Smooth muscle cell (in vitro differentiated cells): ENCODE measurements around the gene PPIB. TPM values are rescaled to one million over a fixed set of nuclear protein-coding genes. Genes with fewer than 3 reads are reported as not detected.

Source experiments
- DNase-seq: peaks from one replicate; lab custom pipeline; 2025; ENCODE audit not compliant: unreplicated experiment; lab: John Stamatoyannopoulos, UW
- H2AFZ ChIP-seq: fragments of 200-600 bp; sonication (generic); 2 replicates; pipeline ENCODE4 v1.6.0; 2016; ENCODE audit warnings: antibody characterized with exemption, low read depth, mild to moderate bottlenecking
- H3F3A ChIP-seq: fragments of 200-600 bp; sonication (generic); 2 replicates; pipeline ENCODE4 v1.6.0; 2017; ENCODE audit warnings: antibody characterized with exemption, low read depth
- H3K27ac ChIP-seq: fragments of 200-600 bp; sonication (generic); 2 replicates; pipeline ENCODE4 v1.5.1; 2016; ENCODE audit warnings: low read depth, mild to moderate bottlenecking
- H3K27me3 ChIP-seq: fragments of 200-600 bp; sonication (generic); 2 replicates; pipeline ENCODE4 v1.6.1; 2016; ENCODE audit warnings: low read depth, mild to moderate bottlenecking
- H3K36me3 ChIP-seq: fragments of 200-600 bp; sonication (generic); 2 replicates; pipeline ENCODE4 v1.5.1; 2016; ENCODE audit warnings: low read depth
- H3K4me1 ChIP-seq: fragments of 200-600 bp; sonication (generic); 2 replicates; pipeline ENCODE4 v1.5.1; 2016; ENCODE audit warnings: low read depth
- H3K4me2 ChIP-seq: fragments of 200-600 bp; sonication (generic); 2 replicates; pipeline ENCODE4 v1.6.0; 2016; ENCODE audit warnings: mild to moderate bottlenecking
- H3K4me3 ChIP-seq: fragments of 200-600 bp; sonication (generic); 2 replicates; pipeline ENCODE4 v1.5.1; 2016; ENCODE audit warnings: mild to moderate bottlenecking
- H3K79me2 ChIP-seq: fragments of 200-600 bp; sonication (generic); 2 replicates; pipeline ENCODE4 v1.6.0; 2016; ENCODE audit warnings: low read depth, mild to moderate bottlenecking
- H3K9ac ChIP-seq: fragments of 200-600 bp; sonication (generic); 2 replicates; pipeline ENCODE4 v1.6.0; 2016; ENCODE audit warnings: low read depth
- H3K9me3 ChIP-seq: fragments of 200-600 bp; sonication (generic); replicated peaks from 2 replicates; pipeline ENCODE4 v1.5.1; 2016; ENCODE audit warnings: low read depth
- H4K20me1 ChIP-seq: fragments of 200-600 bp; sonication (generic); 2 replicates; pipeline ENCODE4 v1.6.0; 2016; ENCODE audit warnings: low read depth
- CTCF ChIP-seq: fragments of 200-600 bp; sonication (generic); IDR thresholded peaks from 2 replicates; pipeline ENCODE4 v1.5.1; 2017; ENCODE audit warnings: borderline replicate concordance, mild to moderate bottlenecking, antibody characterized with exemption; ENCODE audit not compliant: insufficient read depth, poor library complexity, severe bottlenecking
- WGBS: methylation state at CpG from one replicate; pipeline ENCODE4 v1.1.7; 2016; ENCODE audit warnings: low lambda C conversion rate; 5-methylcytosine and 5-hydroxymethylcytosine counted together
- polyA plus RNA-seq: library from polyadenylated mRNA; unstranded; fragments of >200 nt; fragmentation: Nextera tagmentation; extraction: Ambion mirVana; gene quantifications from 2 replicates; pipeline ENCODE4 v1.2.1, GENCODE V29; 2016
- total RNA-seq: library from RNA; depleted of rRNA; stranded (reverse); fragments of >200 nt; gene quantifications from 2 replicates; pipeline ENCODE4 v1.2.3, GENCODE V29; 2014

Gene PPIB
- total and polyA plus RNA-seq, 2 experiments from 2014 or later, result 880 to 1,897 TPM

DNA sequence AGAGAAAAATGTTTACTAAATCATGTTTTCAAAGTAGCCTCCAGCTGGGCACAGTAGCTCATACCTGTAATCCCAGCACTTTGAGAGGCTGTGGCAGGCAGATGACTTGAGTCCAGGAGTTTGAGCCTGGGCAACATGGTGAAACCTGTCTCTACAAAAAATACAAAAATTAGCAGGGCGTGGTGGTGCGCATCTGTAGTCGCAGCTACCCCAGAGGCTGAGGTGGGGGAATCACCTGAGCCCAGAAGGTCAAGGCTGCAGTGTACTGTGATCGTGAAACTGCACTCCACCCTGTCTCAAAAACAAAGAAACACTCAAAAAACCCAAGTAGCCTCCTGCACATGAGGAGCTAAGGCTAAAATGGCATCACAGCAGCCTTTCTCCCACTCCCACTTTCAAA lies 1.6 kb upstream of the PPIB start:
- no peak overlapping the region for H3K4me2 ChIP-seq
- no peaks in the 10 kb centered on the region for H3K27me3 ChIP-seq
- WGBS, result 97% methylated on average over 4 of the region's 4 CpGs
- no peak for TF ChIP-seq CTCF
- no peak overlapping the region for H3K27ac ChIP-seq
- H3K4me1 ChIP-seq, result peaks cover 9% of the 10 kb centered on the region
- H3K36me3 ChIP-seq, result no peaks in the 10 kb centered on the region
- H2AFZ ChIP-seq, result no peak overlapping the region
- H3K4me3 ChIP-seq, result no peak overlapping the region
- no peaks in the 10 kb centered on the region for H3K9me3 ChIP-seq
- H4K20me1 ChIP-seq, result peaks cover 25% of the 10 kb centered on the region
- DNase-seq, result no peak
- H3K9ac ChIP-seq, result no peak overlapping the region
- peaks cover 20% of the 10 kb centered on the region for H3F3A ChIP-seq
- H3K79me2 ChIP-seq, result peaks cover 32% of the 10 kb centered on the region

DNA sequence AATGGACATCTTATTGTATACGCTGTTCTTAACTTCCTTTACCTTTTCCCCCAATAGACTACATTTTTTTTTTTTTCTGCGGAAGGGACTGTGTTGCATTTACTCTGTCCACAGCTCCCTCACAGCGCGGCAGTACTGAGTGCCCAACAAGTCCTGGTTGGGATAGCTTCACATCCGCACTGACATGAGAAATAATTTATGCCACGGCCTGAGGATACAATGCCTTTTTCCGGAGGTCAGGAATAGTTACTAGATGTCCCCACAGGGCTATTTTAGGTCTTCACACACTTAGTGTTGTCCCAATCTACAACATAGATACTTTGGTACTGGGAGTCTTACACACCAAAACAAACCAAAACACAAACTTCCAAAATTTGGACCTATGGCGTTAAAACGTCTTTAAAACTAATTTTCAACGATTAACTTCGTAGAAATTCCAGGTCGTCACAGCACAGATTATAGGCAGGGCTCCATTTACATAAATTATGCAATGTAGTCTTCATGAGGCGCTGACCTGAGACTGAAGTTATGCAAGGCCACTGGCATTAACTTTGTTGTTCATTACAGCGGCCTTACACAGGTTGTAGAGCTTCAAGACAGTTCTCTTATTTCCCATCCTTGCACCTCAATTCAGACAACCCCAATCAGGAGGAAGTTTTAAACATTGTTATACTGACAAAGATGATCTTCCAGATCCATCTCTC lies 989 bp upstream of the PPIB start:
- Histone ChIP-seq H3K36me3 (no peaks in the 10 kb centered on the region), H4K20me1 (peaks cover 32% of the 10 kb centered on the region), H3K27me3 (no peaks in the 10 kb centered on the region), H3K4me1 (peaks cover 9% of the 10 kb centered on the region), H3K79me2 (peaks cover 38% of the 10 kb centered on the region), H3K4me3 (peak overlapping the region; percentile 85), H3K27ac (peak overlapping the region; percentile 67), H3K9ac (no peak overlapping the region), H2AFZ (no peak overlapping the region), H3K9me3 (no peaks in the 10 kb centered on the region), H3F3A (peaks cover 26% of the 10 kb centered on the region), H3K4me2 (peak overlapping the region; percentile 88)
- TF ChIP-seq CTCF, result no peak
- 62% methylated on average over 14 of the region's 14 CpGs for WGBS
- DNase-seq, result no peak

DNA sequence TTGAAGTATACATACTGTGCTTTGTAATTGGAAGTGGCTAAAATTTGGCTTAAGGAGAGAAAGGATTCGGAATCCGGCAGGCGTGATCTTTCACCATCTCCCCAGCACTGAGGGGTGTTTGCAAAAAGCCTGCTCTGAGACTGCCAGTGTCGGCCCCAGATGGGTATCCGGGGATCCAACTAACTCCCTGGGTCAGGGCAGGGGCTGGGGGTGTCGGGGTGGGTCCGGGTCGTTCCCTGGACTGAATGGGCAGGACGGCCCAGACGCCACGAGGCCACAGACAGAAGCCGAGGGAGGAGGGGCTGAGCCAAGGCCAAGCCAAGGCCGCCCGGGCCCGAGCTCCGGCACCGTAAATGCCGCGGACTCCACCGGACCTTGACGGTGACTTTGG lies 349 bp downstream of the PPIB start:
- H2AFZ ChIP-seq, result no peak overlapping the region
- no peaks in the 10 kb centered on the region for H3K27me3 ChIP-seq
- H3K4me2 ChIP-seq, result peak overlapping the region; percentile 88
- peaks cover 45% of the 10 kb centered on the region for H4K20me1 ChIP-seq
- H3F3A ChIP-seq, result peaks cover 40% of the 10 kb centered on the region
- peaks cover 9% of the 10 kb centered on the region for H3K4me1 ChIP-seq
- H3K9me3 ChIP-seq, result no peaks in the 10 kb centered on the region
- H3K9ac ChIP-seq, result peak overlapping the region; percentile 86
- H3K36me3 ChIP-seq, result no peaks in the 10 kb centered on the region
- peak overlapping the region; percentile 85 for H3K4me3 ChIP-seq
- H3K79me2 ChIP-seq, result peaks cover 40% of the 10 kb centered on the region
- H3K27ac ChIP-seq, result peak overlapping the region; percentile 70
- no peak for TF ChIP-seq CTCF
- no peak for DNase-seq
- under 1% methylated on average over 20 of the region's 21 CpGs for WGBS
